Stimulated activated CD8-positive, alpha-beta memory T cell treated with anti-CD3 and anti-CD28 coated beads, Interleukin-7, amount 100 ng/mL, for 48 hours (primary cell): ENCODE results near the gene CORO2A.

Experiments
- DNase-seq, 2 donors: peaks; one replicate each; pipeline ENCODE4 v3.0.0-alpha.2; 2020; ENCODE audit warnings: low read depth in 1 of 2; ENCODE audit errors: extremely low read depth in 1 of 2

The CORO2A gene

GRCh38 chr9:98172604-98173003, 19.8 kb downstream of the CORO2A start:
- DNase-seq = no peak

- no peak for DNase-seq
These were observed 21.1 kb downstream of the CORO2A start for GRCh38 chr9:98171176-98171925.

- no peak for DNase-seq
These were observed 23.4 kb downstream of the CORO2A start for GRCh38 chr9:98168941-98169488.

GRCh38 chr9:98168153-98168780, 24.2 kb downstream of the CORO2A start:
- no peak for DNase-seq

- DNase-seq = no peak
These were observed 27.5 kb downstream of the CORO2A start for GRCh38 chr9:98164912-98165311.

GRCh38 chr9:98162613-98163012, 29.8 kb downstream of the CORO2A start:
- no peak for DNase-seq

GRCh38 chr9:98161851-98162250, 30.6 kb downstream of the CORO2A start:
- no peak for DNase-seq

GRCh38 chr9:98159790-98160189, 32.6 kb downstream of the CORO2A start:
- DNase-seq = no peak

- DNase-seq = no peak
These were observed 33.1 kb downstream of the CORO2A start for GRCh38 chr9:98159301-98159700.

GRCh38 chr9:98158071-98158831, 34.2 kb downstream of the CORO2A start:
- DNase-seq = no peak

GRCh38 chr9:98157372-98157771, 35.1 kb downstream of the CORO2A start:
- no peak for DNase-seq

- no peak for DNase-seq
These were observed 37.8 kb downstream of the CORO2A start for GRCh38 chr9:98154678-98155077.

- no peak for DNase-seq
These were observed 39.9 kb downstream of the CORO2A start for GRCh38 chr9:98152526-98152925.

- no peak for DNase-seq
These were observed 41.7 kb downstream of the CORO2A start for GRCh38 chr9:98150721-98151120.

- DNase-seq = no peak
These were observed 42.3 kb downstream of the CORO2A start for GRCh38 chr9:98150164-98150563.

GRCh38 chr9:98149422-98149821, 43.0 kb downstream of the CORO2A start:
- no peak for DNase-seq

- no peak for DNase-seq
These were observed 44.0 kb downstream of the CORO2A start for GRCh38 chr9:98148486-98148885.

GRCh38 chr9:98147582-98147981, 44.9 kb downstream of the CORO2A start:
- DNase-seq = no peak

GRCh38 chr9:98146101-98146991, 46.1 kb downstream of the CORO2A start:
- DNase-seq = no peak

- no peak for DNase-seq
These were observed 47.8 kb downstream of the CORO2A start for GRCh38 chr9:98144631-98145030.

GRCh38 chr9:98144076-98144475, 48.4 kb downstream of the CORO2A start:
- DNase-seq = no peak
